Measurements from ENCODE around the gene MICU1. TPM values are rescaled to one million over a fixed set of nuclear protein-coding genes. Genes with fewer than 3 reads are reported as not detected.

MICU1 gene
- total RNA-seq, 1 experiment from 2014 or later, result 70.5 TPM

DNA sequence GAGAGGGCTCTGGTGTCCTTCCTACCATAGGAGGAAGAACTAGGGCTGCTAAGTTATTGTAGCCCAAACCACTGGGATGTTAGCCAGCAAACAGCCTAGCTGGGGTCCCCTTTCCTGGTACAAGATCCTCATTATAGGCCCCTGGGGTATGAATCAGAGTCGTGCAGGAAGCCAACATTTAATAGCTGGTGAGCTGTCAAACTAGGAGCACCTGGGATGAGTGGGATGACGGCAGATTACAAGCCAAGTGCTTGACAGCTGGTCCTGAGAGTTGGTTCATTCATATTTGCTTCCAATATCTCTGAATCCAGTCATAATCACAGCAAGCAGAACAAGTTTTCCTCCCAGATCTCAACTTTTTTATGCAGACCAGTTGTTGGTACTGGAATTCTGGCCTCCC, 246.1 kb downstream of the MICU1 start:
- POLR2A ChIA-PET (ENCODE audit: unreplicated experiment), result no interaction called here
- Histone ChIP-seq H3K27ac (no peak overlapping the region), H3K4me2 (no peak overlapping the region), H2AFZ (no peak overlapping the region), H3F3A (ENCODE audit: insufficient read depth, low read depth) (peaks cover under 1% of the 10 kb centered on the region), H3K27me3 (ENCODE audit: insufficient read depth, low read depth) (no peaks in the 10 kb centered on the region), H3K36me3 (ENCODE audit: low read depth) (no peaks in the 10 kb centered on the region), H3K9me3 (ENCODE audit: insufficient read depth, low read depth) (no peaks in the 10 kb centered on the region), H4K20me1 (ENCODE audit: insufficient read depth) (no peaks in the 10 kb centered on the region), H3K9me2 (ENCODE audit: insufficient read depth) (no peaks in the 10 kb centered on the region), H3K4me1 (replicated peaks; ENCODE audit: insufficient read depth) (peaks cover 4% of the 10 kb centered on the region), H3K4me3 (no peak overlapping the region), H3K79me2 (ENCODE audit: low read depth) (no peaks in the 10 kb centered on the region)
- no peak for DNase-seq
- no TSS peak for BruUV-seq (replicated peaks)
- CTCF ChIA-PET, result no interaction called here
- intact Hi-C loops (cut with micrococcal nuclease; ENCODE audit: unreplicated experiment), result loop anchor here (5.0 kb wide), 1 partner anchor 453 kb away; no protein-coding TSS in a partner anchor
- TF ChIP-seq, protein P1, sequence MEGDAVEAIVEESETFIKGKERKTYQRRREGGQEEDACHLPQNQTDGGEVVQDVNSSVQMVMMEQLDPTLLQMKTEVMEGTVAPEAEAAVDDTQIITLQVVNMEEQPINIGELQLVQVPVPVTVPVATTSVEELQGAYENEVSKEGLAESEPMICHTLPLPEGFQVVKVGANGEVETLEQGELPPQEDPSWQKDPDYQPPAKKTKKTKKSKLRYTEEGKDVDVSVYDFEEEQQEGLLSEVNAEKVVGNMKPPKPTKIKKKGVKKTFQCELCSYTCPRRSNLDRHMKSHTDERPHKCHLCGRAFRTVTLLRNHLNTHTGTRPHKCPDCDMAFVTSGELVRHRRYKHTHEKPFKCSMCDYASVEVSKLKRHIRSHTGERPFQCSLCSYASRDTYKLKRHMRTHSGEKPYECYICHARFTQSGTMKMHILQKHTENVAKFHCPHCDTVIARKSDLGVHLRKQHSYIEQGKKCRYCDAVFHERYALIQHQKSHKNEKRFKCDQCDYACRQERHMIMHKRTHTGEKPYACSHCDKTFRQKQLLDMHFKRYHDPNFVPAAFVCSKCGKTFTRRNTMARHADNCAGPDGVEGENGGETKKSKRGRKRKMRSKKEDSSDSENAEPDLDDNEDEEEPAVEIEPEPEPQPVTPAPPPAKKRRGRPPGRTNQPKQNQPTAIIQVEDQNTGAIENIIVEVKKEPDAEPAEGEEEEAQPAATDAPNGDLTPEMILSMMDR (conservative IDR thresholded peaks at IDR 0.05), result no peak
- no peak for TF ChIP-seq EZH2 (IDR thresholded peaks at IDR 0.05; ENCODE audit: low read depth)

DNA sequence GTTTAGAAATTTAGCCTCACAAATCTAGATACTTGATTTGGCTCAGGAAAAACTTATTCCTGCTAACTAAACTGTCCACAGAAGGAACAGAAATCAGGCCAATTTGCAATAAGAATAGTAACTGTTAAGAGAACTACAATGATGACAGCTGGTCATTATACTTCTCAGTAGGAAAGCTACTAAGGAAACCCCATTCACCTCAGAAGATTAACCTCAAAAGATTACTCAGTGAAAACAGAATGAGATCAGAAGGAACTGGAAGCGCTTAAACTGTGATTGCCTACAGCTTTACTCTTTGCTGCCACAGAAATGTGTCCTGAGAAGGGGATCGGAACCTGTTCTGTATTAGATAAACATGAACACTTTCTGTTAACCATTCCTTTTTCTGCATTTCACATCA, 246.8 kb downstream of the MICU1 start:
- no peak overlapping the region for H3K27ac ChIP-seq
- H3K9me3 ChIP-seq (ENCODE audit: insufficient read depth, low read depth), result no peaks in the 10 kb centered on the region
- no peaks in the 10 kb centered on the region; the same call in 1 of the 2 replicates for H3F3A ChIP-seq (ENCODE audit: insufficient read depth, low read depth)
- 0 out of 2 replicates have a peak, but pooled peaks cover 4% of the 10 kb centered on the region for H3K36me3 ChIP-seq (ENCODE audit: low read depth)
- no peaks in the 10 kb centered on the region for H3K27me3 ChIP-seq (ENCODE audit: insufficient read depth, low read depth)
- POLR2A ChIA-PET (ENCODE audit: unreplicated experiment), result no interaction called here
- CTCF ChIA-PET, result no interaction called here
- no peak for TF ChIP-seq EZH2 (IDR thresholded peaks at IDR 0.05; ENCODE audit: low read depth)
- TF ChIP-seq, protein P1 (conservative IDR thresholded peaks at IDR 0.05), result no peak
- H3K4me3 ChIP-seq, result no peak overlapping the region
- H3K4me1 ChIP-seq (replicated peaks; ENCODE audit: insufficient read depth), result no peaks in the 10 kb centered on the region
- no peak overlapping the region for H3K4me2 ChIP-seq
- H3K79me2 ChIP-seq (ENCODE audit: low read depth), result no peaks in the 10 kb centered on the region
- BruUV-seq (replicated peaks), result no TSS peak
- H3K9me2 ChIP-seq (ENCODE audit: insufficient read depth), result no peaks in the 10 kb centered on the region
- intact Hi-C loops (cut with micrococcal nuclease; ENCODE audit: unreplicated experiment), result loop anchor here (5.0 kb wide), 1 partner anchor 453 kb away; no protein-coding TSS in a partner anchor
- no peaks in the 10 kb centered on the region for H4K20me1 ChIP-seq (ENCODE audit: insufficient read depth)
- DNase-seq, result no peak
- no peak overlapping the region for H2AFZ ChIP-seq

DNA sequence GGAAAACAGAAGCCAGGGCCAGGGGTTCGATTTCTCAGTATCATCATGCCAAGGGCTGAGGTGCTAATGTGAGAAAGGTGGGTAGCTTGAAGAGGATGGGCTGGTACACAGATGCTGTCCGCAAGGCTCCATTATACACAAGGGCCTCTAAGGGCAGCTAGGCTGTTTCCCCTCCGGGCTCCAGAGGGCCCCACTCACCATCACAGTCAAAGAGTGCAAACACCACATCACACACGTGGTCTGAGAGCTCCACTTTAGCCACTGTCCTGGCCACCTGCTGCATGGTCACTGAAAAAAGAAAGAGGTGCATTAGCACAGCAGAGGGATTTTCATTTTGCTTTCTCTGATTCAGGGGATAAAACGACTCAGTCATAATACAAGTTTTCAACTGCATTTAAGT, 250.3 kb downstream of the MICU1 start:
- Histone ChIP-seq H3F3A (ENCODE audit: insufficient read depth, low read depth) (no peaks in the 10 kb centered on the region; the same call in 1 of the 2 replicates), H3K4me2 (no peak overlapping the region), H3K27ac (no peak overlapping the region), H3K79me2 (ENCODE audit: low read depth) (no peaks in the 10 kb centered on the region), H3K27me3 (ENCODE audit: insufficient read depth, low read depth) (no peaks in the 10 kb centered on the region), H3K4me1 (replicated peaks; ENCODE audit: insufficient read depth) (no peaks in the 10 kb centered on the region), H3K9me3 (ENCODE audit: insufficient read depth, low read depth) (no peaks in the 10 kb centered on the region), H4K20me1 (ENCODE audit: insufficient read depth) (no peaks in the 10 kb centered on the region), H3K36me3 (ENCODE audit: low read depth) (0 out of 2 replicates have a peak, but pooled peaks cover 4% of the 10 kb centered on the region), H2AFZ (no peak overlapping the region), H3K4me3 (no peak overlapping the region), H3K9me2 (ENCODE audit: insufficient read depth) (no peaks in the 10 kb centered on the region)
- BruUV-seq (replicated peaks), result no TSS peak
- no peak for DNase-seq
- ChIA-PET POLR2A (ENCODE audit: unreplicated experiment) (interaction anchor here (0.5 kb wide), 1 partner anchor 735 kb away, joined by 5 read pairs; no protein-coding TSS in a partner anchor), CTCF (interaction anchor here (1.6 kb wide), 1 partner anchor 459 kb away, joined by 4 read pairs; no protein-coding TSS in a partner anchor)
- intact Hi-C loops (cut with micrococcal nuclease; ENCODE audit: unreplicated experiment), result loop anchor here (5.0 kb wide), 1 partner anchor 457 kb away; no protein-coding TSS in a partner anchor
- TF ChIP-seq EZH2 (IDR thresholded peaks at IDR 0.05; ENCODE audit: low read depth), result no peak
- TF ChIP-seq, protein P1 (conservative IDR thresholded peaks at IDR 0.05), result no peak

Data from PC-9 (cell line).